ENCODE results near the gene ALPI.
"Not testable (repeated sequence)": the region's sequence is repeated elsewhere in the genome, so short reads cannot be mapped to it uniquely, and the experiment has no call there.

Gene ALPI

DNA sequence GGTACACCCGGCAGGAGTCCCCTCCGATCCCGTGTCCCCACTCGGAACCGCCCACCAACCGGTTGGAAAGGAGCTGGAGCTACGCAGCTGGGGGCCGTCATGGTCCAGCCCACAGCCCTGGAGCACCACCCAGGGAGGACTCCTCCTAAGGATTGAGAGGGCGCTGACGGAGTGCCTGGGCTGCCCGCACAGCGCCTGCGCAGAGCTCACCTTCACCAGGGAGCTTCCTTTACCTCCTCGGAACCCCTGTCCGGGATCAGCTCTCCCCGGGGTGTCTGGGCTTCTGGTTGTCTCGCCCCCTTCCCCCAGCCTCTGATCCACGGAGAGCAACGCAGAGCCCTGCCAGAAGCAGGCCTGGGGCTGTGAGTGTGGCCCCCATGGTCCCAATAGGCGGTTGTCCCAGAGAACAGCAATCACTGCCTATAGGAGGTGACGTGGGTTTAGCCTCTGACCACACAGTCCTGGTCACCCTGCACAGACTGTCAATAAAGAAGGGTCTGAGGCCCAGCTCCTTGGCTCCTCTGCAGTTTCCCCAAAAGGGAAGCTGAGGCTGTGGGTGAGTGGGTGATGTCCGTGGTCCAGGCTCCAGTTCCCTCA is 34.7 kb upstream of the ALPI start:
- DNase-seq, result no peak

DNA sequence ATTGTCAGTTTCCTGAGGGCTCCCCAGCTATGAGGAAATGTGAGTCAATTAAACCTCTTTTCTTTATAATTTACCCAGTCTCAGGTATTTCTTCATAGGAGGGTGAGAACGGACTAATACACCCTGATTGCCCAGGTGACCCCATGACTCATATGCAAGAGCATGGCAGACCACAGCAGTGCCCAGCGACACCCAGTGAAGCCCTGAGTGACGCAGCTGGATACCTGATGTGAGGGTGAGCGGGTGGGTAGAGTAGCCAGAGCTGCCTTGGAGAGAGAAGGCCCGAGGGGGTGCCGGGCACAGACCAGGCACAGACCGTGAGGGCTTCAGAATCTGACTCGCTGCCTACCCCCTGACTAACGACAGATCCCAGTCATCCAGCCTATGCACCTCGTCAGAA is 33.9 kb upstream of the ALPI start:
- no peak for DNase-seq

DNA sequence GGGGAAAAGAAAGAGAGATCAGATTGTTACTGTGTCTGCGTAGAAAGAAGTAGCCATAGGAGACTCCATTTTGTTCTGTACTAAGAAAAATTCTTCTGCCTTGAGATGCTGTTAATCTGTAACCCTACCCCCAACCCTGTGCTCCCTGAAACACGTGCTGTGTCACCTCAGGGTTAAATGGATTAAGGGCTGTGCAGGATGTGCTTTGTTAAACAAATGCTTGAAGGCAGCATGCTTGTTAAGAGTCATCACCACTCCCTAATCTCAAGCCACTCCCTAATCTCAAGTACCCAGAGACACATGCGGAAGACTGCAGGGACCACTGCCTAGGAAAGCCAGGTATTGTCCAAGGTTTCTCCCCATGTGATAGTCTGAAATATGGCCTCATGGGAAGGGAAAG is 33.0 kb upstream of the ALPI start:
- not testable (repeated sequence) for DNase-seq

- DNase-seq, result not testable (repeated sequence)
Measured at GRCh38 chr2:232423407-232423806, 32.5 kb upstream of the ALPI start.

GRCh38 chr2:232431705-232432590 is 24.0 kb upstream of the ALPI start:
- DNase-seq, result no peak

- no peak for DNase-seq
Measured at GRCh38 chr2:232432598-232433184, 23.3 kb upstream of the ALPI start.

- DNase-seq, result not testable (repeated sequence)
Measured at GRCh38 chr2:232433622-232434021, 22.3 kb upstream of the ALPI start.

- DNase-seq, result no peak
Measured at GRCh38 chr2:232434091-232434490, 21.9 kb upstream of the ALPI start.

GRCh38 chr2:232434563-232435374 is 21.2 kb upstream of the ALPI start:
- DNase-seq, result no peak

DNA sequence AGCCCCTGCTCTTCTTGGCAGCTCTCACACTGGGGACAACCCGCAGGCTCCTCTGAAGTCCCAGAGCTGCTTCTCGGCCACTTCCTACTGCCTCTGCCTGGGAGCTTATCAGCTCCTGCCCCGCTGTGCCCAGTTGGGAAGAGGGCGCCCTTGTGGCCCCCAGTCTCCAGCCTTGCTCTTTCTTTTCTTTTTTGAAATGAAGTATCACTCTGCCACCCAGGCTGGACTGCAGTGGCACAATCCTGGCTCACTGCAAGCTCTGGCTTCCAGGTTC is 20.6 kb upstream of the ALPI start:
- DNase-seq, result no peak

- no peak for DNase-seq
Measured at GRCh38 chr2:232435805-232436204, 20.1 kb upstream of the ALPI start.

DNA sequence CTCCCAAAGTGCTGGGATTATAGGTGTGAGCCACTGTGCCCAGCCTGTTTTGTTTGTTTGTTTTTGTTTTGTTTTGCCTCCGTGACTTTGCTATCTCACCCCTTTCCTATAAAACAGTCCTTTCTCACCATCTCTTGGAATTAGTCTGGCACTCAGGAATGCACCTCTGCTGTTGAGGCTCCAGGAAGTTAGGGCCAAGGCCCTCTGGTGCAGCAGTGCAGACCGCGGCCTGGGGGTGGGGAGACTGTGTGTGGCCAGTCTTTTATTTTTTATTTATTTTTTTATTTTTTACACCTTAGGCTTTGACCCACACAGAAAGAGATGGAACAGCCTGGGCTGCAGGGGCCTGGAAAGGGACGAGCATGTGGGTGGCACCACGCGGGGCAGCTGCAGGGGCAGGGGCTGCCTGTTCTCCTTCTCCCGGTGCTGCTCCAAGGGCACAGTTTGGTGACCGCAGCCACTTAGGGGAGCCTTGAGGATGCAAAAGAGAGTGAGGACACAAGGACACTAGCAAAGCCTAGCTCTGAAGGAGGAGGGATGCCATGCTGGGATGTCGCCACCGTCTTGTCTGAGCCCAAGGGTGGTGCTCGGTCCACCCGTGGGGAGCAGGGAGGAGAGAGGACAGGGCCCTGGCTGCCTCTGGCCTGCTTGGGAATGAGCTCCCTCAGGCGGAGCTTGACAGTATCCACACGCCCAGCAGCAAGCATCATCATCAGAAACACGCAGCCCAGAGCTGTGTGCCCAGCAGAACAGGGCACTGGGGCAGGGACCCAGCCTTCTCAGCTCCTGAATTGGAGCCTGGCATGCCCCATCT is 19.4 kb upstream of the ALPI start:
- no peak for DNase-seq

DNA sequence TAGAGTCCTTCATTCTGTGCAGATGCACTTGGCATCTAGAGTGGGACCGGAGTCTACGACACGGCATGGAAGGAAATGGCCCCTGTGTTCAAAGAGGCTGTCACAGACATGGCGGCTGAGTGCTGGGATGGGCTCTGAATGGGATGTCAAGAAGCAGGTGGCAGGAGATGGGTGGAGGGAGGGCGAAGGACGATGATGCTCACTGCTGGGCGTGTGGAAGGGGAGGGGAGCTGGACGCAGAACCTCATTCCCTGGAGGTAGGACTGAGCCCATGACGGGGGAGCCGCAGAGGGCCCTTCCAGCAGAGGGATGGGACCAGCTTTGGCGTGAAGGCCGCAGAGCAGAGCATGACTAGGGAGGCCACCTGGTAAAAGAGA is 18.8 kb upstream of the ALPI start:
- DNase-seq, result no peak

DNA sequence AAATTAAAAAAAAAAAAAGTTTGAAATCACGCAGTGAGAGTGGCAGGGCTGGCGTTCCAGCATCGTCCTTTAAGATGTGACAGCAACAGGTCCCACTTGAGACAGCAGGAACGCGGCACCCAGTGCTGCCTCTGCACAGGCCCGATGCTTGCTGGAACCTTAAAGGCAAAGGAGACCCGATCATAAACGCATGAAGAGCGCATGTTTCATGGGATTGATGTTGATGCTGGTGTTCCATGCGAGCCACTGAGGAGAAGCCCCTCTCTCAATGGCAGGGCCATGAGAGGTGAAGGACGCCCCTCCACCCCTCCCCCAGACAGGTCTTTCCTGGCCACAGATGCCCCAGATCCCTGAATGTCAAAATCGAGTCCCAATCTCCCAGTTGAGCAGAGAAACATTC is 17.9 kb upstream of the ALPI start:
- DNase-seq, result no peak

GRCh38 chr2:232438951-232439757 is 16.8 kb upstream of the ALPI start:
- no peak for DNase-seq

DNA sequence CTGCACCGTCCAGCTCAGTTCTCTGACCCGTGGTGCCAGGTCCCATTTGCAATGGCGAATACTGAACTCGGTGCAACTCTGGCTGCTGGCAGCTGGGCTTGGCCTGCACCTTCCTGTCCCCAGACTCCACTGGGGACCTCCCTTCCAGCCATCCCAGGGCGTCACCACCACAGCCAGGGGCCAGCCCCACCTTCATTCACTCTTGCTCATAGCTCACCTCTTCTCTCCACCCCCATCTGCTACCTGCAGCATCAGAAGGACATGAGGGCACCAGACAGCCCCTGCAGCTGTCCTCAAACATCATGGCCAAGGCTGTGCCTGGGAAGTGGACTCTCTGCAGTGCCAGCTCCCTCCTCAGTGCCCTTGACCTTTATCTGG is 16.2 kb upstream of the ALPI start:
- DNase-seq, result no peak

DNA sequence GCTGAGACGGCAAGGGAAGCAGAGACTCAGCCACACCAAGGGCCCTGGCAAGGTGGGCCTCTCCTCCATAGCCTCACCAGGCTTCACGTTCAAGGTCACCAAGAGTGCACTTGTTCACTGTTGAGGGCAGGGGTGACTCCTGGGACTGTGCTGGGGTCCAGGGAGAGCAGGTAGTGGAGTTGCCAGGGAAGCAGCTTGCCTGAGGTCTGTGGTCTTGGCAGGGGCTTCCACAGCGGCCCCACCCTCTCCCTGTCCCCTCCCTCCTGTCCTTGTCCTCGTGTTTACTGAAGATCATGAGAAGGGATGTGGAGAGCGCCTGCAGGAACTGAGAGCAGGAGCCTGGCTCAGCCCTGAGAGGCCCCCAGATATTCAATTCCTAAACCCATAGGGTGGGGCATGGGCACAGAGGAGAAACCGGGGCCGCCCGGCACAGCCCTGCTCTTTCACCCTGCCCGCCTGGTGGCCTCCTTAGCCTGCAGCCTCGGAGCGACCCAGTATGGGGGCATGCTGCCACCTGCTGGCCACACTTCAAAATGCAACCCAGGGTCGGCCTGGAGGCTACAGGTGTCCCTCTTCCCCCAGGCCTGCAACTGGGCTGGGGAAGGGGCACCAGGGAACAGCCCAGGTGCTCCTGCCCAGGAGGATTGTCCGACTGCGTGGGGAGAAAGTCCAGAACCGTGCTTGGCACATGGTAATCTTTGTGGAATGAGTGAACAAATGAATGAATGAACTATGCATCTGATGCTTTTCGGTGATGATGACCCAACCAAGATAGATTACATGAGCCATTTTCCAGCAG is 15.5 kb upstream of the ALPI start:
- peak; percentile 91 for DNase-seq

- DNase-seq, result no peak
Measured at GRCh38 chr2:232441147-232441651, 14.8 kb upstream of the ALPI start.

DNA sequence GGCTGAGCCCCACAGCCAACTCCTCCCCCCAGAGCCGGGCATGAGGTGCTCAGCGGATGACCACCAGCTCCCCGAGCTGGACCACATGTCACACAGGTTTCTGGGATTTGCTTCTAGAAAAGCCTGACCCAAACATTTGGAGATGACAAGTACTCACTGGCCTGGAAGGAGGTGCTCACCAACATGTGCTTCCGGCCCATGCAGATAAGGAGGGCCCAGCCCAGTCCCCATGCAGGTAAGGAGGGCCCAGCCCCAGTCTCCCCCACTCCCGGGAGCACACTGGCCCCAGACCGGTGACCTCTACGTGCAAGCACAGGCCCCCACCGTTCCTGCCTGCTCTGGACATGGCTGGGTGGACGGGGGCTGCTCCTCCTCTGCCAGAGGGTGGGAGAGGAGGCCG is 14.0 kb upstream of the ALPI start:
- DNase-seq, result not testable (repeated sequence)

GRCh38 chr2:232442431-232442830 is 13.5 kb upstream of the ALPI start:
- DNase-seq, result not testable (repeated sequence)

DNA sequence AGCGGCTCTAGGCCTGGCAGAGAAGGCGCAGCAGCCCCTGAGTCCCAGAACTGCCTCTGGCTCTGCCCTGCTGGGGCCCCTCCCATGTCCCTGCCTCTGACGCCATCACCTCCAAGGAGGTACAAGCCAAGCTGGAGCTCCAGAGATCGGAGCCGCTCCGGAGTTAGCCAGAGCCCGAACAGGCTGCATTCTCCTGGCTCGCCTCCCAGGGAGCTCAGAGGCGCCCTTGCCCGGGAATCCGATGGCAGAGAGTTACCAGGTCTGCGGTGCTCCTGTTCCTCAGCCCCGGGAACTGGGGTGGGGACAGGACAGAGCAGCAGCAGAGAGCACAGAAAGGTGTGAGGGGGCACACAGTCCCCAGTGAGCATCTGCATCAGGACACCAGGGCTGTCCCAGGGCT is 12.9 kb upstream of the ALPI start:
- not testable (repeated sequence) for DNase-seq
